CD8-positive, alpha-beta memory T cell (primary cell): ENCODE results near the gene MAB21L4. TPM values are rescaled to one million over a fixed set of nuclear protein-coding genes. Genes with fewer than 3 reads are reported as not detected.

Experiments used
- CTCF ChIA-PET: fragments of 350-600 bp; sonication (Branson Sonifier 250); formaldehyde crosslinking; loops from one replicate; lab custom pipeline; 2021; ENCODE audit warnings: antibody characterized with exemption; lab: Charles Lee
- POLR2A ChIA-PET: fragments of 350-600 bp; sonication (Branson Sonifier 250); formaldehyde crosslinking; loops from one replicate; lab custom pipeline; 2021; ENCODE audit warnings: antibody characterized with exemption; lab: Charles Lee
- DNase-seq, 5 donors: peaks; one replicate each; pipeline versions ENCODE4 v3.0.0 to v3.0.0-alpha.2; 2020 to 2022; ENCODE audit warnings: mixed read lengths in 1 of 5
- H3K27ac ChIP-seq: one replicate; pipeline ENCODE4 v1.7.0; 2013; ENCODE audit warnings: low read depth, mild to moderate bottlenecking, low read length, moderate library complexity
- H3K27me3 ChIP-seq: 2 replicates; pipeline ENCODE4 v1.7.0; 2013; ENCODE audit warnings: low read length, mild to moderate bottlenecking; ENCODE audit not compliant: insufficient read depth, poor library complexity, severe bottlenecking
- H3K36me3 ChIP-seq: 2 replicates; pipeline ENCODE4 v1.7.0; 2013; ENCODE audit warnings: mild to moderate bottlenecking, low read length, moderate library complexity; ENCODE audit not compliant: insufficient read depth
- H3K4me1 ChIP-seq: 2 replicates; pipeline ENCODE4 v1.7.0; 2013; ENCODE audit warnings: mild to moderate bottlenecking, low read length, moderate library complexity; ENCODE audit not compliant: insufficient read depth
- H3K4me3 ChIP-seq: 2 replicates; pipeline ENCODE4 v1.7.0; 2013; ENCODE audit warnings: mild to moderate bottlenecking, low read length
- H3K9me3 ChIP-seq: 2 replicates; pipeline ENCODE4 v1.7.0; 2013; ENCODE audit warnings: mild to moderate bottlenecking, low read length
- H3K27ac Mint-ChIP-seq, 8 donors: one replicate each; pipeline ENCODE4 v1.8.0; 2020 to 2021; ENCODE audit warnings: mixed read lengths in 8 of 8, mild to moderate bottlenecking in 6 of 8, inconsistent platforms in 3 of 8, moderate library complexity in 3 of 8
- H3K27me3 Mint-ChIP-seq, 2 donors: one replicate each; pipeline ENCODE4 v1.8.0; 2020 to 2021; ENCODE audit warnings: mixed read lengths in 2 of 2, mild to moderate bottlenecking in 1 of 2, moderate library complexity in 1 of 2
- H3K36me3 Mint-ChIP-seq, 3 donors: one replicate each; pipeline ENCODE4 v1.8.0; 2020 to 2021; ENCODE audit warnings: mixed read lengths in 3 of 3, inconsistent platforms in 1 of 3, mild to moderate bottlenecking in 1 of 3
- H3K4me1 Mint-ChIP-seq, 3 donors: one replicate each; pipeline ENCODE4 v1.8.0; 2020 to 2021; ENCODE audit warnings: mixed read lengths in 3 of 3, inconsistent platforms in 1 of 3, mild to moderate bottlenecking in 1 of 3
- H3K4me3 Mint-ChIP-seq, 7 donors: one replicate each; pipeline ENCODE4 v1.8.0; 2020 to 2021; ENCODE audit warnings: mixed read lengths in 7 of 7, mild to moderate bottlenecking in 6 of 7, moderate library complexity in 4 of 7, inconsistent platforms in 2 of 7
- H3K9me3 Mint-ChIP-seq, 5 donors: one replicate each; pipeline ENCODE4 v1.8.0; 2020 to 2022; ENCODE audit warnings: mixed read lengths in 5 of 5, mild to moderate bottlenecking in 3 of 5, moderate library complexity in 2 of 5, inconsistent platforms in 1 of 5
- polyA plus RNA-seq: library from polyadenylated mRNA; unstranded; fragments of 300-500 nt; fragmentation: Illumina TruSeq; gene quantifications from one replicate; pipeline ENCODE4 v1.2.3, GENCODE V29; 2021
- total RNA-seq, 2 experiments: library from RNA; stranded (reverse); gene quantifications; one replicate each; pipeline ENCODE4 v1.2.3, GENCODE V29; 2021

The MAB21L4 gene
- total and polyA plus RNA-seq, 3 experiments from 2014 or later = not detected

DNA sequence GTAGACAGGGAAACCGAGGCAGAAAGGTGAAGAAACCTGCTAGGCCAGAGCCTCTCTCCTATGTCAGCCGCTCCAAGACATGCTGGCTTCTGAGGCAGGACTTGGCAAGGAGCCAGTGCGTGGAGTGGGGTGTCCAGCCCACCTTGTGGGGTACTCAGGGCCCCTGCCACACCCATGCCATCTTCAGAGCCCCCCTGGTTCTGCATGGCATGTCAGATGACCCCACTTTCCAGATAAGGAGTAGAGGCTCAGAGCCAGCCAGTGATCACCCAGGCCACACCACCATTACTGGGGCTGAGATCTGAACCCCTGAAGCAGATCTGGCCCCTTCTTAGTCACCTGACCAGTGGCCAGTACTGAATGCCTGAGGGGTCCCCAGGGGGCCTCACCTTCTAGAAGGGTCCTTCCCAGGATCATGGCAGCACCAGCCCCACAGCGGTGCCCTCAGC lies 24.9 kb upstream of the MAB21L4 start:
- Mint-ChIP-seq H3K9me3 (no peaks in the 10 kb centered on the region), H3K36me3 (no peaks in the 10 kb centered on the region), H3K27me3 (peaks cover 0 to 5% of the 10 kb centered on the region in 2 donors), H3K4me3 (no peak overlapping the region), H3K27ac (no peak overlapping the region), H3K4me1 (no peaks in the 10 kb centered on the region)
- Histone ChIP-seq H3K4me3 (no peak overlapping the region), H3K36me3 (no peaks in the 10 kb centered on the region), H3K27ac (no peak overlapping the region), H3K4me1 (no peaks in the 10 kb centered on the region), H3K27me3 (no peaks in the 10 kb centered on the region), H3K9me3 (no peaks in the 10 kb centered on the region)
- CTCF ChIA-PET = no interaction called here
- POLR2A ChIA-PET = no interaction called here
- peak in 2 of 5 donors; percentile 0 to 38 for DNase-seq

DNA sequence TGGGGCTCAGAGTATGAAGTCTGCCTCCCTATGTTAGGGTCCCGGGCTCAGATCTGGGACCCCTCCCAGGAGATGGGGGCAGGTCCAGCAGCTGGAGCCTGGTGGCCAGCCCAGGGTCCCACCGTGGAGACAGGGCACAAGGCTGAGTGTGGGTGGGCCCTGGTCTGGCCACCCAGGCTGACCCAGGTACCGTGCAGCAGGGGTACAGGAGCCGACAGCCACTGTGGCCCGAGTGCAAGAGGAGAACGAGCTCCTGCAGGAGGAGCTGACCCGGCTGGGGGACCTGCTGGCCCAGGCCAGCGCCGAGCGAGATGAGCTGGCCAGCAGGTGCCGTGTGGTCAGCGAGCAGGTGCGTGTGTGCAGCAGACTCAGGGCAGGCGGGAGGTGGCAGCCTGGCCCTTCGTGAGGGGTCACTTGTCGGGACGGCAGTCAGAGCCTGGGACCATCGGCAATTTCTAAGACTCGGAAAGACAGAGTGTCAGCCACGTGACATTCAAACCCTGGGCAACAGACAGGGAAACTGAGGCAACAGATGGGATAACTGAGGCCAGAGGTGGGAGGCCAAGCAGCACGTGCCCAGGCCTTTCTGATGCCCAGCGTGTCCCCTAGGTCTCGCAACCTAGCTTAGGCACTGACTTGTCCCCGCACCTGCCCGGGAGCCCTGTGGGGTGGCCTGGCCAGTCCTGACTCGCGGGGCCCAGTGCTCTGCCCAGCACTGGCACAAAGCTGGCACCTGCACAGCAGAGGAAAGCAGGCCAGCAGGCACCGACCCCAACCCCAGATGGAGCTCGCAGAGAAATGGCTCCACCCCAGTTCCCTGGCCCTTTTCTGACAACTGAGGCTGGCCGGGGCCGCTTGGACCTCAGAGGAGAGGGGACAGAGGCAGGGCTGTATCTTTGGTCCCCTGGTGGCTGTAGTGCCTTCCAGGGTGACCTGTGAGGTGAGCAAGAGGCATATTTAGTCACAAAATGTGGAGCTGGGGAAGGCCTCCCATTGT lies 24.1 kb upstream of the MAB21L4 start:
- H3K27me3 ChIP-seq = no peaks in the 10 kb centered on the region
- no peaks in the 10 kb centered on the region for H3K4me1 Mint-ChIP-seq
- POLR2A ChIA-PET = no interaction called here
- H3K4me1 ChIP-seq = no peaks in the 10 kb centered on the region
- no peaks in the 10 kb centered on the region for H3K36me3 ChIP-seq
- no peaks in the 10 kb centered on the region for H3K9me3 Mint-ChIP-seq
- CTCF ChIA-PET = no interaction called here
- no peaks in the 10 kb centered on the region for H3K36me3 Mint-ChIP-seq
- H3K27ac Mint-ChIP-seq = peak overlapping the region in 1 of 8 donors; percentile 79
- H3K27ac ChIP-seq = no peak overlapping the region
- no peaks in the 10 kb centered on the region for H3K9me3 ChIP-seq
- no peak overlapping the region for H3K4me3 Mint-ChIP-seq
- peak in 2 of 5 donors; percentile 0 to 43 for DNase-seq
- H3K4me3 ChIP-seq = no peak overlapping the region
- H3K27me3 Mint-ChIP-seq = peaks cover 5 to 9% of the 10 kb centered on the region in 2 donors

DNA sequence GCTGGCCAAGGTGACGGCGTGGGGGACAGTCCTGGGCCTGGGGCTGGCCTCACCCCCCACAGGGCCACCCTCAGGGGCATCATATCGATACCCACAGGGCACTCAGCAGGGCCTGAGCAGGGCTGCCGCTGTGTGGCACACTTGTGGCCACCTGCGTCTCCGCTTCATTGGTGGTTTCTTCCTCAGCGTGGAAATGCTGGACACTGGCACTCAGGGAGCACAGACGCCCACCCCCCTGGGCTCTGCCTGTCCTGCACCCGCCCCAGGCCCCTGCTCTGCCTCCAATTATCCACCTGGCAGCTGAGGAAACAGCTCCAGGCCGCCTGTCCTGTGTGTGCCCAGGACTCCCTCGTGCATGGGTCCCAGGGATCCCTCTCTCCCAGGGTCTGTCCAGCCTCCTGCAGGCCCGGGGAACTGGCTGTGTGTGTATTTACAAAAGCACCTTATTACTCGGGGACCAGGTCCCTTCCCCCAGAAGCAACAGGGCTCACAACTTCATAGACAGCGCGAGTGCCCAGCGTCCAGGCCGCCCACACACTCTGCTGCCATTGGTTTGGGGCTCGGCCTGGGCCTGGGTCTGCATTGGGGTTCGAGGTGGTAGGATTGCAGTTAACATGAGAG lies 23.3 kb upstream of the MAB21L4 start:
- H3K4me3 Mint-ChIP-seq = no peak overlapping the region
- Histone ChIP-seq H3K27me3 (no peaks in the 10 kb centered on the region), H3K9me3 (no peaks in the 10 kb centered on the region), H3K36me3 (no peaks in the 10 kb centered on the region), H3K4me3 (no peak overlapping the region), H3K4me1 (no peaks in the 10 kb centered on the region), H3K27ac (no peak overlapping the region)
- H3K9me3 Mint-ChIP-seq = no peaks in the 10 kb centered on the region
- ChIA-PET POLR2A (no interaction called here), CTCF (no interaction called here)
- peaks cover 6 to 9% of the 10 kb centered on the region in 2 donors for H3K27me3 Mint-ChIP-seq
- H3K4me1 Mint-ChIP-seq = no peaks in the 10 kb centered on the region
- peak in 1 of 5 donors; percentile 44 for DNase-seq
- no peak overlapping the region for H3K27ac Mint-ChIP-seq
- no peaks in the 10 kb centered on the region for H3K36me3 Mint-ChIP-seq

DNA sequence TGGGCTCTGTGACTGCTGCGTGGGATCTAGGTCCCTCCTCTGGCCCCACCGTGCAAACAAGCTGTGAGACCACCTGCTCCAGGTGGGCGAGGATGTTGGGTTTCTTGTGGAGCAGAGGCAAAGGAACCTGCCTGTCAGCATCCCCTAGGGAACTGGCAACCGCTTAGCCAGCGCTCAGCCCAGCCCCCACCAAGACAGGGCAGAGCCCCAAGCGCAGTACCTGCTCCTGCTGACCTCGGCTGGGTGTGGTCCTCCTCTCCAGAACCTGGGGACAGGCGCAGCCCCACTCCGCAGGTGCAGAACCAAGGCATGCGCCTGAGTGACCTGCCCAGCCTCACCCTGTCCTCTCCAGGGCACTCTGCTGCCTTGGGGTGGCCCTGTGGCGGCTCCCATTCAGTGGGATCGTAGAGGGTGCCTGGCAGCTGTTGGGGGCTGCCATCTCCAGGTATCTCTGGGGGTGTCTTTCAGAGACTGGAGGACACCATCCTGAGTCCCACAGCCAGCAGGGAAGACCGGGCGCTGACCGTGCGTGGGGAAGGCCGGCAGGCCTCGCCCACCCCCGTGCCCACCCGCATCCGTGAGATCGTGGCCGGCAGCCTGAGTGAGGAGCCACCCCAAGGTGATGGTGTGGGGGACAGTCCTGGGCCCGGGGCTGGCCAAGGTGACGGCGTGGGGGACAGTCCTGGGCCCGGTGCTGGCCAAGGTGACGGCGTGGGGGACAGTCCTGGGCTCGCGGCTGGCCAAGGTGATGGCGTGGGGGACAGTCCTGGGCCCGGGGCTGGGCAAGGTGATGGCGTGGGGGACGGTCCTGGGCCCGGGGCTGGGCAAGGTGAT lies 22.5 kb upstream of the MAB21L4 start:
- H3K9me3 Mint-ChIP-seq = no peaks in the 10 kb centered on the region
- CTCF ChIA-PET = no interaction called here
- H3K4me3 Mint-ChIP-seq = no peak overlapping the region
- Histone ChIP-seq H3K4me3 (no peak overlapping the region), H3K36me3 (no peaks in the 10 kb centered on the region), H3K4me1 (no peaks in the 10 kb centered on the region), H3K27ac (no peak overlapping the region), H3K27me3 (no peaks in the 10 kb centered on the region), H3K9me3 (no peaks in the 10 kb centered on the region)
- peaks cover 8 to 9% of the 10 kb centered on the region in 2 donors for H3K27me3 Mint-ChIP-seq
- H3K36me3 Mint-ChIP-seq = no peaks in the 10 kb centered on the region
- DNase-seq = peak in 1 of 5 donors; percentile 39
- no peak overlapping the region for H3K27ac Mint-ChIP-seq
- no peaks in the 10 kb centered on the region for H3K4me1 Mint-ChIP-seq
- POLR2A ChIA-PET = no interaction called here

DNA sequence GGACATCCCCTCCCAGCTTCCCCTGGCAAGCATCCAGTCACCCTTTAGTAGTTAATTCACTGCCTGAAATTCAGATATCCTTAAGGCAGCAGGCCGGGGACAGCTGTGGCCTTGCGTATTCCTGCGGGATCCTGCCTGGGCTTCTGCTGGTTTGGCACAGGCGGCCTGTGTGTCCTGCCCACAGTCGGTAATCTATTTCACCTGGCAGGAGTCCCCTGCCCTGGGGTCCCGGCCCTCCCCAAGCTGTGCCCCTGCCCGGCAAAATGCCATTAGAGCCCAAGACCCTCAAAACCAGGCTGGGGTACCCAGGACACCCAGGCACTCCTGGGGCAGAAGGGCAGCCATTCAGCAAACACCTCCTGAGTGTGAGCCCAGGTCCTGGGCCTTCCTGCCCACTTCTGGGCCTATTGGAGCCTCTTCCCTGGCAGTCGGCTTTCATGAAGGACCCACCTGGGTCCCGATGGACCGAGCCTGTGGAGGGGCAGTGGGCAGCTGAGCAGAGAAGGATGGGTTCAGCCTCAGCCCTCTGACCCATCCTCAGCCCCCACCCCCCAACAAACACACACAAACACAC lies 21.8 kb upstream of the MAB21L4 start:
- Mint-ChIP-seq H3K9me3 (no peaks in the 10 kb centered on the region), H3K27me3 (peaks cover 8 to 10% of the 10 kb centered on the region in 2 donors), H3K4me3 (no peak overlapping the region), H3K36me3 (no peaks in the 10 kb centered on the region), H3K27ac (no peak overlapping the region), H3K4me1 (no peaks in the 10 kb centered on the region)
- H3K9me3 ChIP-seq = no peaks in the 10 kb centered on the region
- POLR2A ChIA-PET = no interaction called here
- CTCF ChIA-PET = no interaction called here
- no peaks in the 10 kb centered on the region for H3K36me3 ChIP-seq
- no peak overlapping the region for H3K27ac ChIP-seq
- H3K27me3 ChIP-seq = no peaks in the 10 kb centered on the region
- H3K4me3 ChIP-seq = no peak overlapping the region
- no peak for DNase-seq
- no peaks in the 10 kb centered on the region for H3K4me1 ChIP-seq

DNA sequence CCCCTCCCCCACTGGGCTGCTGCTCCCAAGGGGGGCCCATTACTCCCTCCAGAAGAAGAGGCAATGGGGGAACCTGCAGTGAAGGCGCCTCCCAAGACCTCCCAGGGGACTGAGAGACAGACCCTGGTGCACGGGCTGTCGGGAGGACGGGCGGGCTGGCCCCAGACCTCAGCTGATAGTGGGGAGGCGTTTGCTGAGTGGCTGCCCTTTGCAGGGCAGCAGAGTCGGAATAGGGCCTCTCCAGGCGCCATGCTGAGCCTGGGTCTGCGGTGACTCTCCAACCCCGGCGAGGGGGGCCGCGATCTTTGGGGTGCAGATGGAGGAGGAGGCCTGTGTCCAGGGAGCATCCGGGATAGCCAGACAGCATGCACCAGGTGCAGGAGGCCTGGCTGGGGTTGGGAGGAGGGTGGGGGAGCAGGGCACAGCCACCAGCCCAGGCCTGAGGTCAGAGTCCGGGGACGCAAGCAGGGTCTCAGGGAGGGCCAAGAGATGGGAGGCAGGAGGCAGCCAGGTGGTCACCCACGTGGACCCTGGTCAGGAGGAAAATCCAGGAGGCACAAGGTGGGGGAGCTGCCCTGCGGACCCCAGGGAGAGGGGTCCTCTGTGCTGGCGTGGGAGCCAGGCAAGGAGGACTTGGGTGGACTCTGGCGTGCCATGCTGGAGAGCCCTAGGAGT lies 21.2 kb upstream of the MAB21L4 start:
- DNase-seq = peak in 1 of 5 donors; percentile 45
- CTCF ChIA-PET = no interaction called here
- peak overlapping the region in 1 of 7 donors; percentile 27 for H3K4me3 Mint-ChIP-seq
- Histone ChIP-seq H3K4me3 (no peak overlapping the region), H3K27ac (no peak overlapping the region), H3K4me1 (no peaks in the 10 kb centered on the region), H3K27me3 (no peaks in the 10 kb centered on the region), H3K9me3 (no peaks in the 10 kb centered on the region), H3K36me3 (no peaks in the 10 kb centered on the region)
- H3K27ac Mint-ChIP-seq = no peak overlapping the region
- H3K36me3 Mint-ChIP-seq = no peaks in the 10 kb centered on the region
- H3K4me1 Mint-ChIP-seq = no peaks in the 10 kb centered on the region
- peaks cover 10 to 16% of the 10 kb centered on the region in 2 donors for H3K27me3 Mint-ChIP-seq
- POLR2A ChIA-PET = no interaction called here
- no peaks in the 10 kb centered on the region for H3K9me3 Mint-ChIP-seq

DNA sequence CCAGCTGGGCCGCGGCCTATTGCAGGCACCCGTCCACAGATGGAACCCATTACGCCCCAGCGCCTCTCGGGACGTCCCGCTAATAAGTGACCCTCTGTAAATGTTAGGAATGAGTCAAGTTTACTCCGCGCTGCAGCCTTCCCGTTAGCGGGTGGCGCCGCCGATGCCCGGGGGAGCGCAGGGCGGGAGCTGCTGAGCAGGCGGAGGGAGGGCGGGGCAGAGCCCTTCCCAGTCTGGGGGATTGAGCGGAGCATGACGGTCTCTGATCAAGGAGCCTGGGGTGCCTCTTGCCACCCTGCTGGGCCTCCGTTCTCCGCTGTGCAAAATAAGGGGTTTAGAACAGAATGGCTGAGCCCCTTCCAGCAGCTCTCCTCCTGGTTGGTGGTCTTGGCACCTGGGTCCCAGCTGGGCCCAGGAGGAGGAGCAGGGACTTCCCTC lies 20.6 kb upstream of the MAB21L4 start:
- ChIA-PET POLR2A (no interaction called here), CTCF (no interaction called here)
- H3K27ac Mint-ChIP-seq = no peak overlapping the region
- Histone ChIP-seq H3K27me3 (no peaks in the 10 kb centered on the region), H3K9me3 (no peaks in the 10 kb centered on the region), H3K36me3 (no peaks in the 10 kb centered on the region), H3K4me1 (no peaks in the 10 kb centered on the region), H3K4me3 (no peak overlapping the region), H3K27ac (no peak overlapping the region)
- H3K27me3 Mint-ChIP-seq = peaks cover 10 to 21% of the 10 kb centered on the region in 2 donors
- no peaks in the 10 kb centered on the region for H3K9me3 Mint-ChIP-seq
- DNase-seq = peak in 1 of 5 donors; percentile 43
- no peaks in the 10 kb centered on the region for H3K4me1 Mint-ChIP-seq
- H3K36me3 Mint-ChIP-seq = no peaks in the 10 kb centered on the region
- peak overlapping the region in 1 of 7 donors; percentile 27 for H3K4me3 Mint-ChIP-seq
